ENCODE data around the gene C22orf42.

- TF ChIP-seq EZH2 (IDR thresholded peaks at IDR 0.05; ENCODE audit: low read length, missing control alignments) (no peak), CTCF (conservative IDR thresholded peaks at IDR 0.05 in 1 of 2, IDR thresholded peaks at IDR 0.05 in 1 of 2; ENCODE audit: low read depth in 1 of 2, low read length in 2 of 2) (no peak)
These were observed 47.1 kb upstream of the C22orf42 start for GRCh38 chr22:32205974-32206773.

Data from fibroblast of lung (primary cell).